Loucy (cell line): Measurements from ENCODE around the gene P4HA1.

Experiments
- H2AFZ ChIP-seq: fragments of 200-600 bp; sonication (generic); 2 replicates; pipeline ENCODE4 v1.6.0; 2016; ENCODE audit warnings: antibody characterized with exemption, mild to moderate bottlenecking, low read length, moderate library complexity
- H3F3A ChIP-seq: fragments of 200-600 bp; 2 replicates; pipeline ENCODE4 v1.6.0; 2016; ENCODE audit warnings: antibody characterized with exemption, low read depth, mild to moderate bottlenecking
- H3K27me3 ChIP-seq: fragments of 200-600 bp; sonication (generic); 2 replicates; pipeline ENCODE4 v1.6.1; 2014; ENCODE audit warnings: low read length, mild to moderate bottlenecking; ENCODE audit not compliant: insufficient read depth, poor library complexity, severe bottlenecking
- H3K36me3 ChIP-seq: fragments of 200-600 bp; sonication (generic); 2 replicates; pipeline ENCODE4 v1.6.1; 2016; ENCODE audit warnings: low read length; ENCODE audit not compliant: insufficient read depth
- H3K4me1 ChIP-seq: fragments of 200-600 bp; sonication (generic); 2 replicates; pipeline ENCODE4 v1.5.1; 2014; ENCODE audit warnings: low read length, mild to moderate bottlenecking; ENCODE audit not compliant: insufficient read depth, poor library complexity, severe bottlenecking
- H3K4me2 ChIP-seq: fragments of 200-600 bp; sonication (generic); 2 replicates; pipeline ENCODE4 v1.6.0; 2014; ENCODE audit warnings: antibody characterized with exemption, low read length, low read depth, mild to moderate bottlenecking; ENCODE audit not compliant: poor library complexity, severe bottlenecking
- H3K4me3 ChIP-seq: fragments of 200-600 bp; sonication (generic); 2 replicates; pipeline ENCODE4 v1.5.1; 2014; ENCODE audit warnings: low read length, mild to moderate bottlenecking, mixed read lengths; ENCODE audit not compliant: poor library complexity, severe bottlenecking
- H3K79me2 ChIP-seq: fragments of 200-600 bp; sonication (generic); 2 replicates; pipeline ENCODE4 v1.6.1; 2014; ENCODE audit warnings: low read length; ENCODE audit not compliant: insufficient read depth
- H3K9ac ChIP-seq: fragments of 200-600 bp; sonication (generic); 2 replicates; pipeline ENCODE4 v1.6.0; 2014; ENCODE audit warnings: mild to moderate bottlenecking, low read depth, low read length, moderate library complexity; ENCODE audit not compliant: poor library complexity, severe bottlenecking
- H3K9me2 ChIP-seq: fragments of 200-600 bp; sonication (generic); replicated peaks from 2 replicates; pipeline ENCODE4 v1.6.1; 2016; ENCODE audit warnings: low read depth, low read length, mixed read lengths
- H3K9me3 ChIP-seq: fragments of 200-600 bp; sonication (generic); 2 replicates; pipeline ENCODE4 v1.6.1; 2014; ENCODE audit warnings: mild to moderate bottlenecking, antibody characterized with exemption, low read length, low read depth; ENCODE audit not compliant: insufficient read depth
- H4K20me1 ChIP-seq: fragments of 200-600 bp; sonication (generic); 2 replicates; pipeline ENCODE4 v1.6.0; 2014; ENCODE audit warnings: antibody characterized with exemption, low read length, mild to moderate bottlenecking; ENCODE audit not compliant: insufficient read depth, poor library complexity, severe bottlenecking
- EZH2phosphoT487 ChIP-seq: fragments of 200-600 bp; IDR thresholded peaks from 2 replicates; pipeline ENCODE4 v1.6.1; 2018; ENCODE audit warnings: antibody characterized with exemption, mild to moderate bottlenecking, moderate library complexity, borderline replicate concordance
- TF ChIP-seq, protein P1 (sequence below): fragments of 200-600 bp; sonication (generic); conservative IDR thresholded peaks from 2 replicates; pipeline ENCODE4 v1.5.1; 2014; ENCODE audit warnings: mild to moderate bottlenecking, antibody characterized with exemption, low read length

Gene P4HA1

DNA sequence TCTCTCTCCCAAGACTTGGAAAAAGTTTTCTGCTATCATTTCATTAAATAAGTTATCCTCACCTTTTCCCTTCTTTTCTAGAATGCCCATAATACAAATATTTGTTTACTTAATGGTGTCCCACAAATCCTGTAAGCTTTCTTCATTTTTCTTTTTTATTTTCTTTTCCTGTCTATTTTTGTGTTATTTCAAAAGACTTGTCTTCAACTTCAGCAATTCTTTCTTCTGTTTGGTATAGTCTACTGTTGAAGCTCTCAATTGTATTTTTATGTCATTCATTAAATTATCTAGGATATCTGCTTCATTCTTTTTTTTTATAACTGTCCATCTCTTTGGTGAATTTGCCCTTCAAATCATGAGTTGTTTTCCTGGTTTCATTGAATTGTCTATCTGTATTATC, 117.0 kb downstream of the P4HA1 start:
- Histone ChIP-seq H3K4me2 (no peak overlapping the region), H3K9me3 (peaks cover 12% of the 10 kb centered on the region; the same call in 1 of the 2 replicates), H3K9ac (no peak overlapping the region), H3K4me3 (no peak overlapping the region), H3F3A (no peaks in the 10 kb centered on the region), H2AFZ (no peak overlapping the region), H3K36me3 (no peaks in the 10 kb centered on the region), H3K27me3 (no peaks in the 10 kb centered on the region), H3K79me2 (no peaks in the 10 kb centered on the region), H3K4me1 (no peaks in the 10 kb centered on the region), H3K9me2 (no peaks in the 10 kb centered on the region), H4K20me1 (no peaks in the 10 kb centered on the region)
- TF ChIP-seq, protein P1, sequence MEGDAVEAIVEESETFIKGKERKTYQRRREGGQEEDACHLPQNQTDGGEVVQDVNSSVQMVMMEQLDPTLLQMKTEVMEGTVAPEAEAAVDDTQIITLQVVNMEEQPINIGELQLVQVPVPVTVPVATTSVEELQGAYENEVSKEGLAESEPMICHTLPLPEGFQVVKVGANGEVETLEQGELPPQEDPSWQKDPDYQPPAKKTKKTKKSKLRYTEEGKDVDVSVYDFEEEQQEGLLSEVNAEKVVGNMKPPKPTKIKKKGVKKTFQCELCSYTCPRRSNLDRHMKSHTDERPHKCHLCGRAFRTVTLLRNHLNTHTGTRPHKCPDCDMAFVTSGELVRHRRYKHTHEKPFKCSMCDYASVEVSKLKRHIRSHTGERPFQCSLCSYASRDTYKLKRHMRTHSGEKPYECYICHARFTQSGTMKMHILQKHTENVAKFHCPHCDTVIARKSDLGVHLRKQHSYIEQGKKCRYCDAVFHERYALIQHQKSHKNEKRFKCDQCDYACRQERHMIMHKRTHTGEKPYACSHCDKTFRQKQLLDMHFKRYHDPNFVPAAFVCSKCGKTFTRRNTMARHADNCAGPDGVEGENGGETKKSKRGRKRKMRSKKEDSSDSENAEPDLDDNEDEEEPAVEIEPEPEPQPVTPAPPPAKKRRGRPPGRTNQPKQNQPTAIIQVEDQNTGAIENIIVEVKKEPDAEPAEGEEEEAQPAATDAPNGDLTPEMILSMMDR = no peak
- TF ChIP-seq EZH2phosphoT487 = no peak

DNA sequence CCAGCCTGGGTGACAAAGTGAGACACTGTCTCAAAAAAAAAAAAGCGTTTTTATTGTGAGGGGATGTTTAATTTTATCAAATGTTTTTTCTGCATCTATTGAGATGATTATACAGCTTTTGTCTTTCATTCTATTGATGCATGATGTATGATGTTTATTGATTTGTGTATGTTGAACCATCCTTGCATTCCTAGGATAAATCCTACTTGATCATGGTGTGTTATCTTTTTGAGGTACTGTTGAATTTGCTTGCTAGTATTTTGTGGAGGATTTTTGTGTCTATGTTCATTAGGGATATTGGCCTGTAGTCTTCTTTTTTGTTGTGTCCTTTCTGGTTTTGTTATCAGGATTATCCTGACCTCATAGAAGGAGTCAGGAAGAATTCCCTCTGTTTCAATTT, 119.8 kb downstream of the P4HA1 start:
- no peaks in the 10 kb centered on the region for H3F3A ChIP-seq
- H3K36me3 ChIP-seq = no peaks in the 10 kb centered on the region
- H3K4me3 ChIP-seq = no peak overlapping the region
- H4K20me1 ChIP-seq = no peaks in the 10 kb centered on the region
- peaks cover 12% of the 10 kb centered on the region; the same call in 1 of the 2 replicates for H3K9me3 ChIP-seq
- no peak for TF ChIP-seq EZH2phosphoT487
- TF ChIP-seq, protein P1 = no peak
- H3K4me2 ChIP-seq = no peak overlapping the region
- no peak overlapping the region for H2AFZ ChIP-seq
- H3K9me2 ChIP-seq = no peaks in the 10 kb centered on the region
- H3K27me3 ChIP-seq = no peaks in the 10 kb centered on the region
- H3K79me2 ChIP-seq = no peaks in the 10 kb centered on the region
- H3K4me1 ChIP-seq = no peaks in the 10 kb centered on the region
- no peak overlapping the region for H3K9ac ChIP-seq
